ENCODE results near the gene EHMT1. TPM values are rescaled to one million over a fixed set of nuclear protein-coding genes. Genes with fewer than 3 reads are reported as not detected.

Gene EHMT1
- total RNA-seq, 1 donor from 2014 or later: 59.9 TPM

DNA sequence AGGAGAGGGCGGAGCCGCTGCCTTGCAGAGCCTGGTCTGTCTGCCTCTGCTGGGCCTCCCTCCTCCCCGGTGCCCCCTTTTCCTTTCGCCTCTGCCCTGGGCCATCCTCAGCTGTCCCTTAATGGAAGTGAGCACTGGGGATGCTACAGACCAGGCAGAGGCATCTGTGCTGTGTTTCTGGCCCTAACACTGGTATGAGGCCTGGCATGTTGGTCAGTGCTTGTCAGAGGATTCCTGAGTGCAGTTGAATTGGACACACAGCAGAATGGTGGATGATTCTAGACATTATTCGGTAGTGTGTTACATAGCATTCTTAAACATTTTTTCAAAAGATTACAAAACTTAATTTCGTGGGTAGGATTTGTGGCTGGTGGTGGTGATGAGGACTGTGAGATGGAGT lies 88.6 kb downstream of the EHMT1 start:
- TF ChIP-seq, protein P1, sequence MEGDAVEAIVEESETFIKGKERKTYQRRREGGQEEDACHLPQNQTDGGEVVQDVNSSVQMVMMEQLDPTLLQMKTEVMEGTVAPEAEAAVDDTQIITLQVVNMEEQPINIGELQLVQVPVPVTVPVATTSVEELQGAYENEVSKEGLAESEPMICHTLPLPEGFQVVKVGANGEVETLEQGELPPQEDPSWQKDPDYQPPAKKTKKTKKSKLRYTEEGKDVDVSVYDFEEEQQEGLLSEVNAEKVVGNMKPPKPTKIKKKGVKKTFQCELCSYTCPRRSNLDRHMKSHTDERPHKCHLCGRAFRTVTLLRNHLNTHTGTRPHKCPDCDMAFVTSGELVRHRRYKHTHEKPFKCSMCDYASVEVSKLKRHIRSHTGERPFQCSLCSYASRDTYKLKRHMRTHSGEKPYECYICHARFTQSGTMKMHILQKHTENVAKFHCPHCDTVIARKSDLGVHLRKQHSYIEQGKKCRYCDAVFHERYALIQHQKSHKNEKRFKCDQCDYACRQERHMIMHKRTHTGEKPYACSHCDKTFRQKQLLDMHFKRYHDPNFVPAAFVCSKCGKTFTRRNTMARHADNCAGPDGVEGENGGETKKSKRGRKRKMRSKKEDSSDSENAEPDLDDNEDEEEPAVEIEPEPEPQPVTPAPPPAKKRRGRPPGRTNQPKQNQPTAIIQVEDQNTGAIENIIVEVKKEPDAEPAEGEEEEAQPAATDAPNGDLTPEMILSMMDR (IDR thresholded peaks at IDR 0.05; ENCODE audit: insufficient read depth, low read length, poor library complexity, severe bottlenecking): no peak
- H3K4me3 ChIP-seq (ENCODE audit: low read depth, low read length): no peak overlapping the region

DNA sequence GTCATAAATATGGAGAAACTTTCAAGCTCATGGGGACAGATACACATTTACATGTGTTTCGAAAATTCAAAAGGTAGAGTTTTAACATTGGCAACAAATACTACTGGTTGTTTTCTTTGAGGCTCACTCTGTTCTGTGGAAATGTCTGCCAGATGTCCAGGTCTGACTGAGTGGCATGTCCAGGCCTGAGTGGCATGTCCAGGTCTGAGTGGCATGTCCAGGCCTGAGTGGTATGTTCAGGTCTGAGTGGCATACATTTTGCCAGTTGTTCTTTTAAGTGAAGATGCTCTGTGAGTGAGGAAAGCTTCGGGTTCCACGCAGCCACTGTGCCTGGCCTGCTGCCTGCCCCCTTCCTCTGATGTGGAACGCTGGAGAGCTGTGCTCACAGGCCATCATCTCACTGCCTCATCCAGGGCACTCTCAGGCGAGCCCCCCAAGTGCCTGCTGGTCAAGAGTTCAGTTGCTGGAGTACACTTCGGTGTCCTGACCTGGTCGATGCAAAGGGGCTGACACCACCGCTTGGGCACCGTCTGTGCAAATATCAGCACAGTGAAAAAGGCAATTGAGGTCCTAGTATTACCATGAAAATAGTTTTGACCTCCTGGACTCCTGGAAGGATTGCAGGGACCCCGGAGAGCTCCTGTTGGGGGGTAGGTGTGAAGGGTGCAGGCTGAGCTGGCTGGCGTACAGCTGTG lies 89.9 kb downstream of the EHMT1 start:
- no peaks in the 10 kb centered on the region for H3K27me3 ChIP-seq (ENCODE audit: control insufficient read depth, insufficient read depth, low read length)
- no peak overlapping the region for H3K4me3 ChIP-seq (ENCODE audit: low read depth, low read length)
- TF ChIP-seq, protein P1 (IDR thresholded peaks at IDR 0.05; ENCODE audit: insufficient read depth, low read length, poor library complexity, severe bottlenecking): no peak
- no peaks in the 10 kb centered on the region for H3K36me3 ChIP-seq (ENCODE audit: control insufficient read depth, insufficient read depth, low read length)
- DNase-seq (ENCODE audit: low read depth): no peak

More for the DNA sequence above, 88.6 kb downstream of the EHMT1 start:
- no peak for DNase-seq (ENCODE audit: low read depth)
- Histone ChIP-seq H3K36me3 (ENCODE audit: control insufficient read depth, insufficient read depth, low read length) (no peaks in the 10 kb centered on the region), H3K27me3 (ENCODE audit: control insufficient read depth, insufficient read depth, low read length) (no peaks in the 10 kb centered on the region)

GRCh38 chr9:137709411-137710101 lies 90.8 kb downstream of the EHMT1 start:
- TF ChIP-seq, protein P1 (IDR thresholded peaks at IDR 0.05; ENCODE audit: insufficient read depth, low read length, poor library complexity, severe bottlenecking): no peak
- H3K36me3 ChIP-seq (ENCODE audit: control insufficient read depth, insufficient read depth, low read length): no peaks in the 10 kb centered on the region
- H3K27me3 ChIP-seq (ENCODE audit: control insufficient read depth, insufficient read depth, low read length): no peaks in the 10 kb centered on the region
- no peak for DNase-seq (ENCODE audit: low read depth)
- H3K4me3 ChIP-seq (ENCODE audit: low read depth, low read length): no peak overlapping the region

DNA sequence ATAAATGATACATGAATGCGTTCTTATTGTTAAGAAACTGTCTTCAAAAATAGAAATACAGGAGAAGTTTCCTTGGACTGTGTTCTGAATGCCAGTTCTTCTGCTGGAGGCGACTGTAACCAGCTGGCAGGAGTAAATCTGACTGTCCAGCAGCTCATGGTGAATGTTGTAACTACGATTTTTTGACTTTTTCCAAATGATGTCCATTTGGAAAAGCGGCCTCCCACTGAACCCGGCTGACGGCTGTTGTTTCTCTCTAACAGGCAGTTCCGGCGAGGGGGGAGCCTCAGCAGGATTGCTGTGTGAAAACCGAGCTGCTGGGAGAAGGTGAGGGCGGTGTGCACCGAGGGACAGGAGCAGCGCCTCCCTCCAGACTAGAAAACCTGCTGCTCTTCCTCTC lies 91.9 kb downstream of the EHMT1 start:
- TF ChIP-seq, protein P1 (IDR thresholded peaks at IDR 0.05; ENCODE audit: insufficient read depth, low read length, poor library complexity, severe bottlenecking): no peak
- DNase-seq (ENCODE audit: low read depth): no peak
- Histone ChIP-seq H3K4me3 (ENCODE audit: low read depth, low read length) (no peak overlapping the region), H3K36me3 (ENCODE audit: control insufficient read depth, insufficient read depth, low read length) (no peaks in the 10 kb centered on the region), H3K27me3 (ENCODE audit: control insufficient read depth, insufficient read depth, low read length) (no peaks in the 10 kb centered on the region)

GRCh38 chr9:137711678-137712105 lies 92.9 kb downstream of the EHMT1 start:
- no peaks in the 10 kb centered on the region for H3K27me3 ChIP-seq (ENCODE audit: control insufficient read depth, insufficient read depth, low read length)
- no peak for DNase-seq (ENCODE audit: low read depth)
- TF ChIP-seq, protein P1 (IDR thresholded peaks at IDR 0.05; ENCODE audit: insufficient read depth, low read length, poor library complexity, severe bottlenecking): no peak
- H3K36me3 ChIP-seq (ENCODE audit: control insufficient read depth, insufficient read depth, low read length): no peaks in the 10 kb centered on the region
- H3K4me3 ChIP-seq (ENCODE audit: low read depth, low read length): no peak overlapping the region

Measured in kidney epithelial cell (primary cell).